Neural cell (in vitro differentiated cells): Measurements from ENCODE around the gene RAB40A.

Experiments
- EZH2 ChIP-seq: fragments of 200-600, 300-800 bp; shearing (Covaris generic), sonication (generic); IDR thresholded peaks from 2 replicates; pipeline ENCODE4 v1.6.1; 2014; ENCODE audit warnings: antibody characterized with exemption, low read length, borderline replicate concordance, mild to moderate bottlenecking; ENCODE audit not compliant: insufficient read depth, poor library complexity, severe bottlenecking
- MXI1 ChIP-seq: fragments of 450-650 bp; conservative IDR thresholded peaks from 2 replicates; pipeline ENCODE4 v1.6.1; 2014; ENCODE audit warnings: antibody characterized with exemption, mild to moderate bottlenecking; ENCODE audit not compliant: poor library complexity, severe bottlenecking
- SMC3 ChIP-seq: fragments of 450-650 bp; conservative IDR thresholded peaks from 2 replicates; pipeline ENCODE4 v1.6.1; 2014; ENCODE audit warnings: antibody characterized with exemption, mild to moderate bottlenecking, moderate library complexity; ENCODE audit not compliant: poor library complexity
- TAF1 ChIP-seq: IDR thresholded peaks from 2 replicates; pipeline ENCODE4 v1.6.1; 2012; ENCODE audit warnings: low read depth
- TF ChIP-seq, protein P1 (sequence below): fragments of 450-650 bp; IDR thresholded peaks from 2 replicates; pipeline ENCODE4 v1.5.1; 2014; ENCODE audit warnings: antibody characterized with exemption, mild to moderate bottlenecking, moderate library complexity; ENCODE audit not compliant: poor library complexity, severe bottlenecking
- TF ChIP-seq, protein P2 (sequence below): IDR thresholded peaks from 2 replicates; pipeline ENCODE4 v1.6.1; 2012; ENCODE audit warnings: borderline replicate concordance

DNA sequence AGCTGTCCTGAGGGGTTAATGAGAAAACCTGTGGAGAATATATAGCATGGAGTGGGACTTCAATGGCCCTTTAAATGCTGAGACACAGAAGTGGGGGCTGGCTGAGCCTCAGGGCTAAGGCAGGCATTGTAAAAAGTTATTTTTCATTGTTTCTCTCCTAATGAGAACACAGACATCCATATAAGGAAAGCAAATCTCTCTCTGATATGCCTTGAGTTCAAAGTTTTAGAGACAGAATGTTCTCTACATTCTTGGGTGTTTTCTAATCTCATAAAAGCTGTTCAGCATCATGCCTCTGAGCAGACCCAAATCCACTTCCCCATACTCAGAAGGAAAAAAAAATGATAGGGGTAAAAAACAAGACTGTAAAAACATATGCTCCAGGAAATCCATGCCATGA, 16.8 kb upstream of the RAB40A start:
- TF ChIP-seq, protein P1, sequence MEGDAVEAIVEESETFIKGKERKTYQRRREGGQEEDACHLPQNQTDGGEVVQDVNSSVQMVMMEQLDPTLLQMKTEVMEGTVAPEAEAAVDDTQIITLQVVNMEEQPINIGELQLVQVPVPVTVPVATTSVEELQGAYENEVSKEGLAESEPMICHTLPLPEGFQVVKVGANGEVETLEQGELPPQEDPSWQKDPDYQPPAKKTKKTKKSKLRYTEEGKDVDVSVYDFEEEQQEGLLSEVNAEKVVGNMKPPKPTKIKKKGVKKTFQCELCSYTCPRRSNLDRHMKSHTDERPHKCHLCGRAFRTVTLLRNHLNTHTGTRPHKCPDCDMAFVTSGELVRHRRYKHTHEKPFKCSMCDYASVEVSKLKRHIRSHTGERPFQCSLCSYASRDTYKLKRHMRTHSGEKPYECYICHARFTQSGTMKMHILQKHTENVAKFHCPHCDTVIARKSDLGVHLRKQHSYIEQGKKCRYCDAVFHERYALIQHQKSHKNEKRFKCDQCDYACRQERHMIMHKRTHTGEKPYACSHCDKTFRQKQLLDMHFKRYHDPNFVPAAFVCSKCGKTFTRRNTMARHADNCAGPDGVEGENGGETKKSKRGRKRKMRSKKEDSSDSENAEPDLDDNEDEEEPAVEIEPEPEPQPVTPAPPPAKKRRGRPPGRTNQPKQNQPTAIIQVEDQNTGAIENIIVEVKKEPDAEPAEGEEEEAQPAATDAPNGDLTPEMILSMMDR: no peak
- TF ChIP-seq MXI1: no peak
- TF ChIP-seq, protein P2, sequence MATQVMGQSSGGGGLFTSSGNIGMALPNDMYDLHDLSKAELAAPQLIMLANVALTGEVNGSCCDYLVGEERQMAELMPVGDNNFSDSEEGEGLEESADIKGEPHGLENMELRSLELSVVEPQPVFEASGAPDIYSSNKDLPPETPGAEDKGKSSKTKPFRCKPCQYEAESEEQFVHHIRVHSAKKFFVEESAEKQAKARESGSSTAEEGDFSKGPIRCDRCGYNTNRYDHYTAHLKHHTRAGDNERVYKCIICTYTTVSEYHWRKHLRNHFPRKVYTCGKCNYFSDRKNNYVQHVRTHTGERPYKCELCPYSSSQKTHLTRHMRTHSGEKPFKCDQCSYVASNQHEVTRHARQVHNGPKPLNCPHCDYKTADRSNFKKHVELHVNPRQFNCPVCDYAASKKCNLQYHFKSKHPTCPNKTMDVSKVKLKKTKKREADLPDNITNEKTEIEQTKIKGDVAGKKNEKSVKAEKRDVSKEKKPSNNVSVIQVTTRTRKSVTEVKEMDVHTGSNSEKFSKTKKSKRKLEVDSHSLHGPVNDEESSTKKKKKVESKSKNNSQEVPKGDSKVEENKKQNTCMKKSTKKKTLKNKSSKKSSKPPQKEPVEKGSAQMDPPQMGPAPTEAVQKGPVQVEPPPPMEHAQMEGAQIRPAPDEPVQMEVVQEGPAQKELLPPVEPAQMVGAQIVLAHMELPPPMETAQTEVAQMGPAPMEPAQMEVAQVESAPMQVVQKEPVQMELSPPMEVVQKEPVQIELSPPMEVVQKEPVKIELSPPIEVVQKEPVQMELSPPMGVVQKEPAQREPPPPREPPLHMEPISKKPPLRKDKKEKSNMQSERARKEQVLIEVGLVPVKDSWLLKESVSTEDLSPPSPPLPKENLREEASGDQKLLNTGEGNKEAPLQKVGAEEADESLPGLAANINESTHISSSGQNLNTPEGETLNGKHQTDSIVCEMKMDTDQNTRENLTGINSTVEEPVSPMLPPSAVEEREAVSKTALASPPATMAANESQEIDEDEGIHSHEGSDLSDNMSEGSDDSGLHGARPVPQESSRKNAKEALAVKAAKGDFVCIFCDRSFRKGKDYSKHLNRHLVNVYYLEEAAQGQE: no peak
- TF ChIP-seq TAF1: no peak
- TF ChIP-seq EZH2: no peak
- no peak for TF ChIP-seq SMC3
